GM12801 (cell line): Measurements from ENCODE around the gene FHL3.

ENCODE experiments used
- TF ChIP-seq, protein P1 (sequence below): IDR thresholded peaks from one replicate; pipeline ENCODE4 v1.5.1; 2011; ENCODE audit warnings: control low read depth; ENCODE audit not compliant: insufficient read length; ENCODE audit errors: extremely low read depth

Gene FHL3

DNA sequence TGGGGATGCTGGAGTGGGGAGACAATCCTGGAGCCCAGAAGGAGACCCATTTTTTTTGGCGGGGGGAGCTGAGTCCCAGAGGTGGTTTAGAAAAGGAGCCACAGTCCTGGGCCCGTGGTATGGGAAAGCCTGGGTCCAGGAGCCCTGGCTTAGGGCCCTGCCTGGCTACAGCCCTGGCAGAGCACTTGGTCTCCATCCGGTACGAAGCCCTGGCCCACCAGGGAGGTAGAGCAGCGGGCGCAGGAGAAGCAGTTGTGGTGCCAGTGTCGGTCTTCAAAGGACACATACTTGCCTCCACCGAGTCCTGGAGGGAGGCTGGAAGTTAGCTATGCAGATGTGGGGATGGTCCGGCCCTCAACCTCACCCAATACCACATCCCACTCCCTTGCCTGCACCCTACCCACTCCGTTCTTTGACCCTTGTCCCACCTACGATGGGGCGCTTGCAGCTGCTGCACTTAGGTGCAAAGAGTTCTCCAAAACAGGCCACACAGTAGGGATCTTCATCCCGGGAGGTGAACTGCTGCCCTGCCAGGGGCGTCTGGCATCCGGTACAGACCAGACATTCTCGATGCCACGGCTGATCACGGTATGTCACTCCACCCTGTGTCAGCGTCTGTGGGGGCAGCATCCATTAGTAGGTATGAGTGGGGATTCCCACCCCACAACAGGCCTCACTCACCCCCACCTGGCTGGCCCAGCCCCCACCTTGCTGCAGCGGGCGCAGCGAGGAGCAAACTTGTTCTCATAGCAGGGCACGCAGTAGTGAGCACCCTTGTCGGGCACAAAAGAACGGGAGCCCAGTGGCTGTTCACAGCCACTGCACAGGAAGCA, 7.8 kb downstream of the FHL3 start:
- TF ChIP-seq, protein P1, sequence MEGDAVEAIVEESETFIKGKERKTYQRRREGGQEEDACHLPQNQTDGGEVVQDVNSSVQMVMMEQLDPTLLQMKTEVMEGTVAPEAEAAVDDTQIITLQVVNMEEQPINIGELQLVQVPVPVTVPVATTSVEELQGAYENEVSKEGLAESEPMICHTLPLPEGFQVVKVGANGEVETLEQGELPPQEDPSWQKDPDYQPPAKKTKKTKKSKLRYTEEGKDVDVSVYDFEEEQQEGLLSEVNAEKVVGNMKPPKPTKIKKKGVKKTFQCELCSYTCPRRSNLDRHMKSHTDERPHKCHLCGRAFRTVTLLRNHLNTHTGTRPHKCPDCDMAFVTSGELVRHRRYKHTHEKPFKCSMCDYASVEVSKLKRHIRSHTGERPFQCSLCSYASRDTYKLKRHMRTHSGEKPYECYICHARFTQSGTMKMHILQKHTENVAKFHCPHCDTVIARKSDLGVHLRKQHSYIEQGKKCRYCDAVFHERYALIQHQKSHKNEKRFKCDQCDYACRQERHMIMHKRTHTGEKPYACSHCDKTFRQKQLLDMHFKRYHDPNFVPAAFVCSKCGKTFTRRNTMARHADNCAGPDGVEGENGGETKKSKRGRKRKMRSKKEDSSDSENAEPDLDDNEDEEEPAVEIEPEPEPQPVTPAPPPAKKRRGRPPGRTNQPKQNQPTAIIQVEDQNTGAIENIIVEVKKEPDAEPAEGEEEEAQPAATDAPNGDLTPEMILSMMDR, result no peak

- TF ChIP-seq, protein P1, result no peak
These were observed 9.5 kb downstream of the FHL3 start for GRCh38 chr1:37995751-37996345.

GRCh38 chr1:37994886-37995566, 10.3 kb downstream of the FHL3 start:
- TF ChIP-seq, protein P1, result no peak

DNA sequence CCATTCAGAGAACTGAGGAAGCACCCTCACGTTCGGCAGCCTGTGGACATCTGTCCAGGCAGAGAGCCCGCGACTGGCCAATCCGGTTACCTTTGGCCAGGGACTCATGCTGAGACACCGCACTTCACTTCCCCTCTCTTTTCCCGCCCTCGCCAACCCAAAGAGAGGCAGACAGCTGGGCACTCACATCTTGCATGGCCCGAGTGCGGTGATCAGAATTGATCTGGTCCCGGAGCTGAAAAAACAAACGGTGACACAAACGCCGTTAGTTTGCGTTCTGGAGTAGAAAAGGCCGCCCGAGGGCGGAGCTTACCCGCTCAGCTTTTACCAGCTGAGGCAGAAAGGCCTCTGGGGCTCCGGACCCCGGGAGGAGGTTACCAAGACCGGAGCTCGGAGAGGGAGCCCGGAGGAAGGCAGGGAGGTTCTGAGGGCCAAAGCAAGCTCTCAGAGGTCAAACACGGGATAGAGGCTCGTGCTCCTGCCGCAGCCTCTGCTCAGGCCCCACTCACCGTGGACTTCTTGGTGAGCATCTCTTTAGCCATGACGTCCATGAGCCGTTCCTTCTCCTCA, 15.9 kb downstream of the FHL3 start:
- TF ChIP-seq, protein P1, result no peak

GRCh38 chr1:37987679-37988078, 17.6 kb downstream of the FHL3 start:
- TF ChIP-seq, protein P1, result no peak

GRCh38 chr1:37983546-37983945, 21.8 kb downstream of the FHL3 start:
- TF ChIP-seq, protein P1, result no peak

DNA sequence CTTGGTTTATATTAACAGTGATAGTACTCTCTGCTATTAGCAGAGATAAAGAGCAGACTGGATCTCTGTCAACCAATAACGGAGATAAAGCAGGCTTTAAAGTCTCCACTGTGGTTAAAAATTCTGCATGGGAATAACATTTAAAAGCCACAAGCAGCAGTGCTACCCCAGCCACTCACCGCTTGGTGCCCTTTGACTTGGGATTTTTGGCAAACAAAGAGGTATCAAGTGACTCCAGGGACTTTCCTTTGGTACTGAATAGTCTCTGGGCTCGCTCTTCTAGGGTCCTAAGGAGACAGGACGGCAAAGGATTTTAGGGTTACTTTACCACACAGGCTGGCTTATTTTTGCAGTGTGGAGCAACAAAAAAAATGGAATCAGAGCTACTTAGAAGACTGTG, 26.8 kb downstream of the FHL3 start:
- TF ChIP-seq, protein P1, result no peak
